PC-9 (cell line): ENCODE measurements around the gene RRBP1. TPM values are rescaled to one million over a fixed set of nuclear protein-coding genes. Genes with fewer than 3 reads are reported as not detected.

ENCODE experiments used
- BruUV-seq: library from RNA; stranded (reverse); fragments of 400-500 nt; replicated peaks from 2 replicates; lab custom pipeline; 2021; lab: Mats Ljungman, UMichigan
- CTCF ChIA-PET: fragments of 300-600 bp; sonication (Branson Sonifier 250); formaldehyde crosslinking; loops from one replicate; lab custom pipeline; 2022; ENCODE audit warnings: antibody characterized with exemption; lab: Charles Lee
- POLR2A ChIA-PET: fragments of 300-600 bp; sonication (Branson Sonifier 250); formaldehyde crosslinking; loops from one replicate; lab custom pipeline; 2022; ENCODE audit warnings: antibody characterized with exemption; ENCODE audit not compliant: unreplicated experiment; lab: Charles Lee
- DNase-seq, 2 experiments: peaks; one replicate each; pipeline versions ENCODE4 v3.0.0 to v3.0.0-alpha.2; 2015 to 2022; ENCODE audit warnings: mixed read lengths in 1 of 2
- H2AFZ ChIP-seq: fragments of 200-600 bp; sonication (generic); 2 replicates; pipeline ENCODE4 v1.8.1; 2017; ENCODE audit warnings: antibody characterized with exemption
- H3F3A ChIP-seq: fragments of 200-600 bp; sonication (generic); 2 replicates; pipeline ENCODE4 v1.8.1; 2017; ENCODE audit warnings: antibody characterized with exemption, mild to moderate bottlenecking, low read depth; ENCODE audit not compliant: insufficient read depth
- H3K27ac ChIP-seq: fragments of 200-600 bp; sonication (generic); 2 replicates; pipeline ENCODE4 v1.6.1; 2016; ENCODE audit warnings: mixed run types
- H3K27me3 ChIP-seq: fragments of 200-600 bp; sonication (generic); 2 replicates; pipeline ENCODE4 v1.6.1; 2016; ENCODE audit warnings: low read depth, mixed run types; ENCODE audit not compliant: insufficient read depth
- H3K36me3 ChIP-seq: fragments of 200-600 bp; sonication (generic); 2 replicates; pipeline ENCODE4 v1.6.1; 2016; ENCODE audit warnings: low read depth, mixed run types
- H3K4me1 ChIP-seq: fragments of 200-600 bp; sonication (generic); replicated peaks from 2 replicates; pipeline ENCODE4 v1.6.1; 2016; ENCODE audit warnings: mixed run types; ENCODE audit not compliant: insufficient read depth
- H3K4me2 ChIP-seq: fragments of 200-600 bp; sonication (generic); 2 replicates; pipeline ENCODE4 v1.6.1; 2017; ENCODE audit warnings: mixed run types
- H3K4me3 ChIP-seq: fragments of 200-600 bp; sonication (generic); 2 replicates; pipeline ENCODE4 v1.6.1; 2016; ENCODE audit warnings: mixed run types
- H3K79me2 ChIP-seq: fragments of 200-600 bp; sonication (generic); 2 replicates; pipeline ENCODE4 v1.6.1; 2017; ENCODE audit warnings: low read depth, mixed run types
- H3K9me2 ChIP-seq: fragments of 200-600 bp; sonication (generic); 2 replicates; pipeline ENCODE4 v1.8.1; 2017; ENCODE audit warnings: mild to moderate bottlenecking; ENCODE audit not compliant: insufficient read depth
- H3K9me3 ChIP-seq: fragments of 200-600 bp; sonication (generic); 2 replicates; pipeline ENCODE4 v1.8.1; 2016; ENCODE audit warnings: low read depth; ENCODE audit not compliant: insufficient read depth
- H4K20me1 ChIP-seq: fragments of 200-600 bp; sonication (generic); 2 replicates; pipeline ENCODE4 v1.8.1; 2017; ENCODE audit not compliant: insufficient read depth
- EZH2 ChIP-seq: fragments of 200-600 bp; sonication (generic); IDR thresholded peaks from 2 replicates; pipeline ENCODE4 v1.8.0; 2017; ENCODE audit warnings: antibody characterized with exemption, low read depth
- intact Hi-C: fragments of 100-400 bp; cut with micrococcal nuclease; formaldehyde crosslinking; loops from one replicate; pipeline ENCODE4 v1.10.0; 2022; ENCODE audit not compliant: unreplicated experiment
- total RNA-seq: library from RNA; stranded (reverse); gene quantifications from 2 replicates; pipeline ENCODE4 v1.2.3, GENCODE V29; 2021
- TF ChIP-seq, protein P1 (sequence below): fragments of 200-600 bp; sonication (generic); conservative IDR thresholded peaks from 2 replicates; pipeline ENCODE4 v1.6.1; 2017; ENCODE audit warnings: mixed run types, antibody characterized with exemption, mild to moderate bottlenecking, moderate library complexity

Gene RRBP1
- total RNA-seq, 1 experiment from 2014 or later, result 144 TPM

DNA sequence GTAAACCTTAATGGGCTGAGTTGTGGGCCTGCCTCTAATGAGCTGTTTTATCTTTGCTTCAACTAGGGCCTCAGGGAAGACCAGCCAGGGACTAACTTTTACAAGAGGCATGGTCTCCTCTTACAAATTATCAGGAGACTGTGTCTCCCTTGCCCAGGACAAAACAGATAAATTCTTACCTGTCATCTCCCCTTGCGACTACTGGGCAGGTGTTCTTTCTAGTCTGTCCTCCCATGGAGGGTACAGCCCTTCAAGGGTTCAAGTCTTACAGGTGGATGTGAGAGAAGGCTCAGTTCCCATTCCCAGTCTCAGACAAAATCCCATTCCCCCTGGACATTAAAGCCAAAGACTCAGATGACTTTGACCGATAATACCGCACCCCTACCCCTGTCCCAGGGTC lies 13.6 kb downstream of the RRBP1 start:
- ChIA-PET CTCF (interaction anchor here (0.6 kb wide), 1 partner anchor 135 kb away, joined by 3 read pairs; no protein-coding TSS in a partner anchor), POLR2A (no interaction called here)
- intact Hi-C loops, result no loop called here
- H3K4me1 ChIP-seq, result no peaks in the 10 kb centered on the region
- no peak overlapping the region for H3K4me3 ChIP-seq
- no peaks in the 10 kb centered on the region for H3K9me2 ChIP-seq
- no peaks in the 10 kb centered on the region for H3K27me3 ChIP-seq
- H3F3A ChIP-seq, result 0 out of 2 replicates have a peak, but pooled peaks cover 4% of the 10 kb centered on the region
- DNase-seq, result no peak
- H3K79me2 ChIP-seq, result peaks cover 38% of the 10 kb centered on the region
- no peak overlapping the region for H3K27ac ChIP-seq
- H4K20me1 ChIP-seq, result peaks cover 20% of the 10 kb centered on the region
- H3K36me3 ChIP-seq, result peaks cover 5% of the 10 kb centered on the region; the same call in 1 of the 2 replicates
- TF ChIP-seq, protein P1, sequence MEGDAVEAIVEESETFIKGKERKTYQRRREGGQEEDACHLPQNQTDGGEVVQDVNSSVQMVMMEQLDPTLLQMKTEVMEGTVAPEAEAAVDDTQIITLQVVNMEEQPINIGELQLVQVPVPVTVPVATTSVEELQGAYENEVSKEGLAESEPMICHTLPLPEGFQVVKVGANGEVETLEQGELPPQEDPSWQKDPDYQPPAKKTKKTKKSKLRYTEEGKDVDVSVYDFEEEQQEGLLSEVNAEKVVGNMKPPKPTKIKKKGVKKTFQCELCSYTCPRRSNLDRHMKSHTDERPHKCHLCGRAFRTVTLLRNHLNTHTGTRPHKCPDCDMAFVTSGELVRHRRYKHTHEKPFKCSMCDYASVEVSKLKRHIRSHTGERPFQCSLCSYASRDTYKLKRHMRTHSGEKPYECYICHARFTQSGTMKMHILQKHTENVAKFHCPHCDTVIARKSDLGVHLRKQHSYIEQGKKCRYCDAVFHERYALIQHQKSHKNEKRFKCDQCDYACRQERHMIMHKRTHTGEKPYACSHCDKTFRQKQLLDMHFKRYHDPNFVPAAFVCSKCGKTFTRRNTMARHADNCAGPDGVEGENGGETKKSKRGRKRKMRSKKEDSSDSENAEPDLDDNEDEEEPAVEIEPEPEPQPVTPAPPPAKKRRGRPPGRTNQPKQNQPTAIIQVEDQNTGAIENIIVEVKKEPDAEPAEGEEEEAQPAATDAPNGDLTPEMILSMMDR, result no peak
- TF ChIP-seq EZH2, result no peak
- no peak overlapping the region for H3K4me2 ChIP-seq
- H3K9me3 ChIP-seq, result 0 out of 2 replicates have a peak, but pooled peaks cover under 1% of the 10 kb centered on the region
- no TSS peak for BruUV-seq
- H2AFZ ChIP-seq, result no peak overlapping the region

DNA sequence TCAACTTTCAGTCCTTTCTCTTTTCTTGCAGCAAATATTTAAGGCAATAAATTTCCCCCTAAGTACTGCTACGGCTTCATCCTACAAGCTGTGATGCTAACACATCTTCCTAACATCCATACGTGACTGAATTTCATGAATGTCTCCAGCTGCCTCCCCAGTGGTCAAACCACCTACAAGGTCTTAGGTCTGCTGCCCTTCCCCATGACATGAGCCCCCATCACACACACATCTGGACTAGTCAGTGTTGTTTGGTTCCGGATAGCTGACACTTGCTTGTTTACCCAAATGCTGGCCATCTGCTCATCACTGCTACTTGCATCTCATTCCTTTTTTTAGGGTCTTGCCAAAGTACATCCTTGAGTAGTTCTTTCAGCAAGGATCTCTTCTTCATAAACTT lies 14.6 kb downstream of the RRBP1 start:
- no peaks in the 10 kb centered on the region for H3K27me3 ChIP-seq
- POLR2A ChIA-PET, result interaction anchor here (0.6 kb wide), 1 partner anchor 60 kb away, joined by 5 read pairs; no protein-coding TSS in a partner anchor
- BruUV-seq, result no TSS peak
- H3K36me3 ChIP-seq, result peaks cover 4% of the 10 kb centered on the region; the same call in 1 of the 2 replicates
- TF ChIP-seq, protein P1, result no peak
- no peak for TF ChIP-seq EZH2
- H3K27ac ChIP-seq, result no peak overlapping the region
- no peak overlapping the region for H3K4me2 ChIP-seq
- 0 out of 2 replicates have a peak, but pooled peaks cover 3% of the 10 kb centered on the region for H3K9me3 ChIP-seq
- H3K9me2 ChIP-seq, result no peaks in the 10 kb centered on the region
- H2AFZ ChIP-seq, result no peak overlapping the region
- 0 out of 2 replicates have a peak, but pooled peaks cover 4% of the 10 kb centered on the region for H3F3A ChIP-seq
- H4K20me1 ChIP-seq, result peaks cover 14% of the 10 kb centered on the region
- CTCF ChIA-PET, result no interaction called here
- no peak overlapping the region for H3K4me3 ChIP-seq
- peaks cover 43% of the 10 kb centered on the region for H3K79me2 ChIP-seq
- no peaks in the 10 kb centered on the region for H3K4me1 ChIP-seq
- intact Hi-C loops, result no loop called here
- DNase-seq, result no peak

DNA sequence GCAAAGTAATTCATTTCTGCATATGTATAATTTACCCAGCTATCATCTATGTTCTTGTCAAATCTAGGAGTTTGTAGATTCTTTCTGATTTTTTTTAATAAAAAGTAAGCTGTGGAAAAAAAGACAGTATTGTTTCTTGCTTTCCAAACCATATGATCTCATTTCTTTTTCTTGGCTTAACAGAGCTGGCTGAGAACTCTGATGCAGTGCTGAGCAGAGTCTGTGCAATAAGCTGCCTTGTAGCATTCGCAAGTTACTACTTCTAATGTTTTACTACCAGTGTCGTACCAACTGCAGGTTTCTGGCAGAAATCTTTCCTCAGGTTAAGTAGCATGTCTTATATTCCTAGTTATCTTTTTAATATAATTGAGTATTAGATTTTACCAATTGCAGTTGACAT lies 15.6 kb downstream of the RRBP1 start:
- ChIA-PET CTCF (no interaction called here), POLR2A (interaction anchor here (0.8 kb wide), 1 partner anchor 20 kb away, joined by 28 read pairs; no protein-coding TSS in a partner anchor)
- no peak for TF ChIP-seq EZH2
- TF ChIP-seq, protein P1, result no peak
- Histone ChIP-seq H3K4me2 (no peak overlapping the region), H3K9me3 (0 out of 2 replicates have a peak, but pooled peaks cover 3% of the 10 kb centered on the region), H4K20me1 (peaks cover 16% of the 10 kb centered on the region), H3K79me2 (peaks cover 40% of the 10 kb centered on the region), H3K36me3 (no peaks in the 10 kb centered on the region; the same call in 1 of the 2 replicates), H3K9me2 (no peaks in the 10 kb centered on the region), H3F3A (0 out of 2 replicates have a peak, but pooled peaks cover 4% of the 10 kb centered on the region), H3K4me3 (no peak overlapping the region), H2AFZ (no peak overlapping the region), H3K27ac (no peak overlapping the region), H3K4me1 (no peaks in the 10 kb centered on the region), H3K27me3 (no peaks in the 10 kb centered on the region)
- intact Hi-C loops, result no loop called here
- DNase-seq, result no peak
- BruUV-seq, result no TSS peak
